Stimulated activated CD4-positive, alpha-beta T cell treated with anti-CD3 and anti-CD28 coated beads, Interleukin-15, amount 100 ng/mL, for 24 hours (primary cell): ENCODE measurements around the gene TCP11L2.

Experiments used
- DNase-seq: peaks from one replicate; pipeline ENCODE4 v3.0.0-alpha.2; 2020

TCP11L2 gene

DNA sequence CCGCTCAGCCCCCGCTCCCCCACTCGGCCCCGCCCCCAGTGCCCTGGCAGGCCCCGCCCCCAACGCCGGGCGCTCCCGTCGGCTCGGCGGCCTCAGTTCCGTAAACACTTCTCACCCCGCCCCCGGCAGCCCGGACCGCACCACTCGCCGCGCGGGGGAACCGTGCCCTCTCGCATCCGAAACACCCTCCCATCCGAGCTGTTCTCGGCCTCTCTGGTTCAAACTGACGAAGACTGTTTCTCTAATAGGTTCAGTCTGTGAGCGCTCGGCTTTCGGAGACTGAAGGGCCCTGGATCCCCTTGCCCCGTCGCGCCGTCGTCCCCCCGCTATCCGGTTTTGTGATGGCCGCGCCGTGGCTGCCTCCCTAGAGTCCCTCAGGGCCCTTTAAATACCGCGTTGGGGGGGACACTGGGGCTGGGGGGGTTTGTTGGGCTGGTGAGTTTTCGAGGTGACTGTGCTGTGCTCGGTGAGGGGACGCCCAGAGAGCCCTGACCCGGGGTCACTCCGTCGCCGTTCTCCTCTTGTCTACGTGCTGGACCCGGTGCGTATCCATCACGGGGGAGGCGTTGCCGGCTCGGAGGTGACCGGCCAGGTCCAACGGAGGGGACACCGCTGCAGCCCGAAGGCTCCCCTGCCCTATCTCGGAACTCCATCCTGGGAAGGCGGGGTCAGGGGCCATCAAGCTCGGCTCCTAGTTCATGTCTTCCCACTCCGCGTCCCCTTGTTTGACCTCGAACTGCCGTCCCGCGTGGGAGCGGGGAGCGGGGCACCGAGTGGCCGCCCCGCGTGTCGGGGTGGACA, at the start of gene TCP11L2:
Gene TCP11L2, plus strand, starts transcription at position 333 of the 801 bp plus-strand sequence. CDS start 8,343 bp downstream, outside the sequence.
- peak; percentile 90 for DNase-seq

- DNase-seq: no peak
Measured at GRCh38 chr12:106254724-106255123, 47.8 kb upstream of the TCP11L2 start.

DNA sequence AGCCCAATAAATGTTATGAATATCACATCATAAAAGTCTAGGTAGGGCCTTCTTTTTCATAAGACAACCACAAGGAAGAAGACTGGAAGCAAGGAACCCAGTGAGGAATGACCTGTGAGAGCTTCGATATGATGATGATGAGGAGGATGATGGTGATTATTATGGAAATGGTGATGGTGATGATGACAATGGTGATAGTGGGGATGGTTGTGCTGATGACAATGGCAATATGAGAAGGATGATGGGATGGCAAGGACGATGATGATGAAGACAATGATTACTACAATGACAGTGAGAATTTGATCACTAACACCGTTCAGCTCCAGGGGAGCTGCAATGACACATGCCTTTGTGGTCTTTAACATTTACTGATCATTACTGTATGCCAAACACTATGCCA, 47.0 kb upstream of the TCP11L2 start:
- DNase-seq: no peak

GRCh38 chr12:106255952-106256351, 46.6 kb upstream of the TCP11L2 start:
- no peak for DNase-seq

GRCh38 chr12:106256524-106256923, 46.0 kb upstream of the TCP11L2 start:
- DNase-seq: no peak

GRCh38 chr12:106258226-106258625, 44.3 kb upstream of the TCP11L2 start:
- DNase-seq: no peak

- no peak for DNase-seq
Measured at GRCh38 chr12:106258935-106259334, 43.6 kb upstream of the TCP11L2 start.

DNA sequence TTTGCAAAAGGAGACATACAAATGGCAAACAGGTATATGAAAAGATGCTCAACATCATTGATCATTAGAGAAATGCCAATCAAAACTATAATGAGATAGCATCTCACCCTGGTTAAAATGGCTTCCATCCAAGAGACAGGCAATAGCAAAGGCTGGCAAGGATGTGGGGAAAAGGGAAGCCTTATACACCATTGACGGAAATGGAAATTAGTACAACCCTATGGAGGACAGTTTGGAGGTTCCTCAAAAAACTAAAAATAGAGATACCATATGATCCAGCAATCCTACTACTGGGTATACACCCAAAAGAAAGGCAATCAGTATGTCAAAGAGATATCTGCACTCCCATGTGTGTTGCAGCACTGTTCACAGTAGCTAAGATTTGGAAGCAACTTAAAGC, 37.4 kb upstream of the TCP11L2 start:
- no peak for DNase-seq

DNA sequence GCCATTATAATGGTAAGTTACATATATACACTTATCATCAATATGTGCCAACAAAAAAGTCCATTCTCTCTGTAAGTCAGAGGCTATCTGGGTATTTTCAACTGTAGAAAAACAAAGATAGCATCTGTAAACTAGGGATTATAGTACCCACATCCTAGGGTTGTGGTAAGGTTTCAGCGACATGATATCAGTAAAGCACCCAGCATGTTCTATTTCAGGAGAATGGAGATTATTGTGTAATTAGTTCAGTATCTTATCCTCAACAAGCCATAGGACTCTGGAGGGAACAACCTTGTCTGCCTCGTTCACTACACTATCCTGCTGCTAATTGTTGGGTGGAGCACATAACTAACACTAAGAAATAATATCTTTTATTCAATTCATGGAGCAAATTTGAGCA, 35.0 kb upstream of the TCP11L2 start:
- no peak for DNase-seq

- no peak for DNase-seq
Measured at GRCh38 chr12:106269150-106269771, 33.3 kb upstream of the TCP11L2 start.

GRCh38 chr12:106271575-106272505, 30.7 kb upstream of the TCP11L2 start:
- no peak for DNase-seq

DNA sequence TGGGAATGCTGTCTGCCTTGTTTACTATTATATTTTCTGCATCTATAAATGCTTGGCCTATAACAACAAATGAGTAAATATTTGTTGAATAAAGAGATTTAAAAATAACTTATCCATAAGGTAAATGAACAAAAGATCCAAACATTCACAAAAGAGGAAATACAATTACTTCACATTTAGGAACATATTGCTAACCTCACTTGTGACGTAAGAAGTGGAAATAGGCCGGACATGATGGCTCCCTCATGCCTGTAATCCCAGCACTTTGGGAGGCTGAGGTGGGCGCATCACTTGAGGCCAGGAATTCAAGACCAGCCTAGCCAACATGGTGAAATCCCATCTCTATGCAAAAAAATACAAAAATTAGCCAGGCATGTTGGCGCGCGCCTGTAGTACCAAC, 29.0 kb upstream of the TCP11L2 start:
- DNase-seq: no peak

- DNase-seq: no peak
Measured at GRCh38 chr12:106274012-106274411, 28.5 kb upstream of the TCP11L2 start.

DNA sequence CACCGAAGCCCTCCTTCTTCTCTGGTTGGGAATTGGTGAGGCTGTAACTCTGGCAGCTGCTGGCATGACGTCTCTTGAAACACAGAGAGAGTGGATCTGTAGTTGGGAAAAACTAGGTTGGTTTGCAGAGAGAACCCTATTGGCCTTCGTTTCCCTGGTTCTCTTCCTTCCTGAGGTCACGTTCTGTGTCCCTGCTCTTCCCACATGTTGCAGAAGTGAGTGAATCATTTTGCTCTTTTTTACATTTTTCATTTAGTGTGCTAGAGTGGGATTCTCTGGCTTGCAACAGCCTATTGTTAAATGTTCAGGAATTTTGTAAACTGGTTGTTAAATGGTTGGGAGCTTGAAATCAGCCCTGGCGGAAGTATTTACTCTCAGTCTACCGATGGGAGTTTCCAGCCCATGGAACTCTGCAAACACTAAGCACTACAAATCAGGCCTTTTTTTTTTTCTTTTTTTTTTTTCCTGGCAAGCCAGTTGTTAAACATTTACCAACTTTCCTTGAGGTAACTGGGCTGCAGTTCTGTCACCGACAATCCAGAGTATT, 27.9 kb upstream of the TCP11L2 start:
- DNase-seq: no peak

GRCh38 chr12:106275458-106275857, 27.1 kb upstream of the TCP11L2 start:
- DNase-seq: no peak

GRCh38 chr12:106276032-106276740, 26.3 kb upstream of the TCP11L2 start:
- DNase-seq: no peak

DNA sequence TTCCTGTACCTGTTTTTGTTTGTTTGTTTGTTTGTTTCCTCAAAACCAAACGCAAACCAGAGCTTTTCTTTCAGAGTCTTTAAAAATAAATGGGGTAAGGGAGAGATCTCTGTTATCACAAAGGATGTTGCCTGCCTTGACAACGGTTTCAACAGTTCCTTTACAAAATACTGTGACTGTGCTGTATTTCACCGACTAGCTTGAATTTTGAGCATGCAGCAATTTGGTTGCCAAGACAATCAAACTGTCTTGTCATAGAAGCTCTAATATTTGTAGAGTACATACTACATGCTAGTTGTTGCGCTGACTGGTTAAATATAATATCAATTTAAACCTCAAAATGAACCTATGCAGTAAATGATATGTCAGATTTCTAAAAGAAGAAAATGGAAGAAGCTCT, 22.4 kb upstream of the TCP11L2 start:
- no peak for DNase-seq

- DNase-seq: no peak
Measured at GRCh38 chr12:106281056-106281782, 21.3 kb upstream of the TCP11L2 start.

DNA sequence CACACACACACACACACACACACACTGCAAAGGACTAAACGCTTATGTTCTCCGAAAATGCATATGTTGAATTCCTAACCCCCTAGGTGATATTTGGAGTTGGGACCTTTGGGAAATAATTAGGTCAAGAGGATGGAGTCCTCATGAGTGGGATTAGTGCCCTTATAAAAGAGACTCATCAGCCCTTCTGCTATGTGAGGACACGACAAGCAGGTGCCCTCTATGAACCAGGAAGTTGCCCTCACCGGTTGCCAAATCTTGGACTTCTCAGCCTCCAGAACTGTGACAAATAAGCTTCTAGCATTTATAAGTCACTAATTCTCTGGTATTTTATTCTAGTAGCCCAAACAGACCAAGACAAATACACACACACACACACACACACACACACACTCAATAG, 20.7 kb upstream of the TCP11L2 start:
- DNase-seq: no peak

GRCh38 chr12:106282457-106283097, 20.0 kb upstream of the TCP11L2 start:
- peak; percentile 51 for DNase-seq
